Lung (tissue), 12 donors: ENCODE results near the gene PPM1L. TPM values are rescaled to one million over a fixed set of nuclear protein-coding genes. Genes with fewer than 3 reads are reported as not detected.

ENCODE experiments used
- ATAC-seq: fragments of 200-7000 bp; cut with Tn5 transposase; one replicate; pipeline ENCODE4 v1.9.1; 2020; ENCODE audit warnings: moderate number of reproducible peaks; ENCODE audit not compliant: insufficient read depth, low FRiP score
- DNase-seq, 3 donors: peaks; one replicate each; pipeline ENCODE4 v3.0.0-alpha.2; 2013 to 2017
- H3K27ac ChIP-seq, 2 donors: one replicate each; pipeline ENCODE4 v1.5.1; 2013; ENCODE audit warnings: mild to moderate bottlenecking in 2 of 2, moderate library complexity in 2 of 2, control low read depth in 1 of 2, inconsistent platforms in 1 of 2, low read depth in 1 of 2, low read length in 1 of 2
- H3K27me3 ChIP-seq, 3 donors: one replicate each; pipeline ENCODE4 v1.5.1; 2013; ENCODE audit warnings: low read length in 2 of 3; ENCODE audit not compliant: control insufficient read depth in 3 of 3, insufficient read depth in 3 of 3
- H3K36me3 ChIP-seq, 4 donors: one replicate each; pipeline ENCODE4 v1.5.1; 2013; ENCODE audit warnings: low read length in 4 of 4, mild to moderate bottlenecking in 1 of 4, moderate library complexity in 1 of 4; ENCODE audit not compliant: control insufficient read depth in 4 of 4, insufficient read depth in 4 of 4
- H3K4me1 ChIP-seq, 5 donors: one replicate each; pipeline ENCODE4 v1.5.1; 2013; ENCODE audit warnings: low read length in 5 of 5, mild to moderate bottlenecking in 2 of 5, moderate library complexity in 1 of 5; ENCODE audit not compliant: control insufficient read depth in 5 of 5, insufficient read depth in 5 of 5
- H3K4me3 ChIP-seq: one replicate; pipeline ENCODE4 v1.5.1; 2013; ENCODE audit warnings: mild to moderate bottlenecking, control low read depth, moderate library complexity
- H3K9ac ChIP-seq, 2 donors: one replicate each; pipeline ENCODE4 v1.5.1; 2013; ENCODE audit warnings: low read length in 2 of 2, control low read depth in 1 of 2; ENCODE audit not compliant: insufficient read depth in 1 of 2
- H3K9me3 ChIP-seq, 4 donors: one replicate each; pipeline ENCODE4 v1.5.1; 2013; ENCODE audit warnings: low read length in 3 of 4, mild to moderate bottlenecking in 1 of 4, moderate library complexity in 1 of 4; ENCODE audit not compliant: control insufficient read depth in 4 of 4, insufficient read depth in 3 of 4
- CTCF ChIP-seq: IDR thresholded peaks from 2 replicates; pipeline ENCODE4 v1.5.1; 2012; ENCODE audit warnings: mild to moderate bottlenecking; ENCODE audit errors: control extremely low read depth, extremely low read depth
- WGBS, 2 donors: extraction: QIAGEN DNeasy Blood & Tissue Kit; methylation state at CpG; one replicate each; pipeline ENCODE4 v1.1.7; 2013; 5-methylcytosine and 5-hydroxymethylcytosine counted together
- polyA plus RNA-seq, 2 donors: library from polyadenylated mRNA; stranded (reverse); fragments of 200-250 nt; gene quantifications; one replicate each; pipeline ENCODE4 v1.2.1, GENCODE V29; 2013
- total RNA-seq, 2 donors: library from RNA; depleted of rRNA in 1 of 2; stranded (reverse); fragments of >200 nt in 1 of 2; gene quantifications; one replicate each; pipeline ENCODE4 v1.2.1, GENCODE V29; 2014 to 2021
- donor health status: control.
- donor health status: control.
- donor health status: Bipolar disorder and iron deficiency.
- donor health status: healthy.
- donor health status: DM: yes; HTN: yes; CAD: no.

Gene PPM1L
- total and polyA plus RNA-seq, 4 donors, result 1.5 to 17.7 (median 6.7) TPM

DNA sequence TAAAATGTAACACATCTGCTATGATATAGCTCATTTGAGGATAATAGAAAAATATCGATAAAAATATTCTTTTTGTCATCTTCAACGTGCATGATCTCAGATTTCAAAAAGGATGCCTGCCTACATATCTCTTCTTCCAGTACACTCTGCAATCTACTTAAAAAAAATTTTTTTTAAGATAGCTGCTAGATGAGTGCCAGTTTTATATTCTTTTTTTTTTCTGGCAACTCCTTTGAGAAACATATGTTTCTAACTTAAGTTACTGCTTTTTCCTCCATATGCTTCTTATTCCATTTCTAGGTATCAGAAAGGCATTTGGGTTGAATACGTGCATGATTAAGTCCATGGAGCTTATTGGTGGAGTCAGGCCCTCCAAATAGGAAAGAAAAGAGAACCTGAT lies 160.4 kb downstream of the PPM1L start:
- Histone ChIP-seq H3K27me3 (no peaks in the 10 kb centered on the region), H3K4me3 (no peak overlapping the region), H3K9me3 (no peaks in the 10 kb centered on the region), H3K4me1 (peaks cover 0 to 4% (median 0%) of the 10 kb centered on the region in 5 donors), H3K36me3 (no peaks in the 10 kb centered on the region), H3K9ac (no peak overlapping the region), H3K27ac (no peak overlapping the region)
- 90 to 97% methylated on average over 3 of the region's 3 CpGs for WGBS, 2 donors
- no peak for DNase-seq
- no peak for TF ChIP-seq CTCF
- ATAC-seq, result no peak

- no peak overlapping the region for H3K9ac ChIP-seq
- no peaks in the 10 kb centered on the region for H3K36me3 ChIP-seq
- H3K4me3 ChIP-seq, result no peak overlapping the region
- DNase-seq (no peak), ATAC-seq (no peak)
- TF ChIP-seq CTCF, result no peak
- H3K4me1 ChIP-seq, result peaks cover 0 to 5% (median 0%) of the 10 kb centered on the region in 5 donors
- 76 to 90% methylated on average over 2 of the region's 2 CpGs for WGBS, 2 donors
- H3K27me3 ChIP-seq, result no peaks in the 10 kb centered on the region
- no peaks in the 10 kb centered on the region for H3K9me3 ChIP-seq
- H3K27ac ChIP-seq, result no peak overlapping the region
These were observed 163.9 kb downstream of the PPM1L start for GRCh38 chr3:160919942-160920341.

- Histone ChIP-seq H3K27me3 (no peaks in the 10 kb centered on the region), H3K27ac (no peak overlapping the region), H3K36me3 (no peaks in the 10 kb centered on the region), H3K4me1 (peaks cover 0 to 5% (median 0%) of the 10 kb centered on the region in 5 donors), H3K9me3 (no peaks in the 10 kb centered on the region), H3K9ac (no peak overlapping the region), H3K4me3 (no peak overlapping the region)
- DNase-seq, result peak in 2 of 3 donors; percentile 43 to 46
- TF ChIP-seq CTCF, result peak; percentile 47
- 39 to 44% methylated on average over 4 of the region's 4 CpGs for WGBS, 2 donors
- ATAC-seq, result no peak
These were observed 165.1 kb downstream of the PPM1L start for GRCh38 chr3:160921020-160921635.

- Histone ChIP-seq H3K27ac (no peak overlapping the region), H3K9me3 (no peaks in the 10 kb centered on the region), H3K4me1 (peaks cover 0 to 9% (median 0%) of the 10 kb centered on the region in 5 donors), H3K36me3 (no peaks in the 10 kb centered on the region), H3K9ac (no peak overlapping the region), H3K4me3 (no peak overlapping the region), H3K27me3 (no peaks in the 10 kb centered on the region)
- 93 to 97% methylated on average over 1 of the region's 1 CpG for WGBS, 2 donors
- TF ChIP-seq CTCF, result no peak
- DNase-seq (no peak), ATAC-seq (no peak)
These were observed 168.7 kb downstream of the PPM1L start for GRCh38 chr3:160924776-160925175.
